Measurements from ENCODE around the gene TPBGL. TPM values are rescaled to one million over a fixed set of nuclear protein-coding genes. Genes with fewer than 3 reads are reported as not detected.

Gene TPBGL
- total RNA-seq, 2 experiments from 2014 or later = 0.20 to 0.45 TPM

GRCh38 chr11:75236062-75236461, 4.5 kb upstream of the TPBGL start:
- Mint-ChIP-seq H3K36me3 (no peaks in the 10 kb centered on the region), H3K4me1 (peaks cover 4% of the 10 kb centered on the region), H3K4me3 (no peak overlapping the region), H3K27ac (no peak overlapping the region), H3K9me3 (no peaks in the 10 kb centered on the region), H3K27me3 (peaks cover 45% of the 10 kb centered on the region)
- DNase-seq = no peak

GRCh38 chr11:75237050-75237449, 3.5 kb upstream of the TPBGL start:
- Mint-ChIP-seq H3K27ac (no peak overlapping the region), H3K4me1 (peaks cover 4% of the 10 kb centered on the region), H3K4me3 (no peak overlapping the region), H3K27me3 (peaks cover 46% of the 10 kb centered on the region), H3K9me3 (no peaks in the 10 kb centered on the region), H3K36me3 (no peaks in the 10 kb centered on the region)
- DNase-seq = no peak

- Mint-ChIP-seq H3K27me3 (peaks cover 58% of the 10 kb centered on the region), H3K4me1 (peaks cover 8% of the 10 kb centered on the region), H3K36me3 (no peaks in the 10 kb centered on the region), H3K4me3 (no peak overlapping the region), H3K9me3 (no peaks in the 10 kb centered on the region), H3K27ac (no peak overlapping the region)
- DNase-seq = no peak
Measured at GRCh38 chr11:75238595-75239440, 1.8 kb upstream of the TPBGL start.

GRCh38 chr11:75239531-75240290, 863 bp upstream of the TPBGL start:
- H3K27ac Mint-ChIP-seq = no peak overlapping the region
- peaks cover 55% of the 10 kb centered on the region for H3K27me3 Mint-ChIP-seq
- no peak for DNase-seq

GRCh38 chr11:75241036-75241905, 697 bp downstream of the TPBGL start:
- no peaks in the 10 kb centered on the region for H3K9me3 Mint-ChIP-seq
- no peaks in the 10 kb centered on the region for H3K36me3 Mint-ChIP-seq
- H3K4me3 Mint-ChIP-seq = peak overlapping the region; percentile 64
- peak; percentile 93 for DNase-seq
- H3K27ac Mint-ChIP-seq = no peak overlapping the region
- H3K27me3 Mint-ChIP-seq = peaks cover 50% of the 10 kb centered on the region
- H3K4me1 Mint-ChIP-seq = peaks cover 8% of the 10 kb centered on the region

More at GRCh38 chr11:75239531-75240290, 863 bp upstream of the TPBGL start:
- H3K4me1 Mint-ChIP-seq = peaks cover 8% of the 10 kb centered on the region
- peak overlapping the region; percentile 73 for H3K4me3 Mint-ChIP-seq
- H3K9me3 Mint-ChIP-seq = no peaks in the 10 kb centered on the region
- no peaks in the 10 kb centered on the region for H3K36me3 Mint-ChIP-seq

GRCh38 chr11:75241906-75242644, 1.5 kb downstream of the TPBGL start:
- DNase-seq = no peak

GRCh38 chr11:75242722-75243600, 2.4 kb downstream of the TPBGL start:
- no peaks in the 10 kb centered on the region for H3K9me3 Mint-ChIP-seq
- peaks cover 8% of the 10 kb centered on the region for H3K4me1 Mint-ChIP-seq
- no peak overlapping the region for H3K27ac Mint-ChIP-seq
- peak overlapping the region; percentile 76 for H3K4me3 Mint-ChIP-seq
- peaks cover 40% of the 10 kb centered on the region for H3K27me3 Mint-ChIP-seq
- H3K36me3 Mint-ChIP-seq = no peaks in the 10 kb centered on the region
- DNase-seq = no peak

More at GRCh38 chr11:75241906-75242644, 1.5 kb downstream of the TPBGL start:
- H3K27me3 Mint-ChIP-seq = peaks cover 47% of the 10 kb centered on the region
- H3K4me1 Mint-ChIP-seq = peaks cover 8% of the 10 kb centered on the region
- no peaks in the 10 kb centered on the region for H3K36me3 Mint-ChIP-seq
- no peak overlapping the region for H3K27ac Mint-ChIP-seq
- no peaks in the 10 kb centered on the region for H3K9me3 Mint-ChIP-seq
- peak overlapping the region; percentile 76 for H3K4me3 Mint-ChIP-seq

- H3K27me3 Mint-ChIP-seq = peaks cover 32% of the 10 kb centered on the region
- H3K4me1 Mint-ChIP-seq = peaks cover 8% of the 10 kb centered on the region
- H3K36me3 Mint-ChIP-seq = no peaks in the 10 kb centered on the region
- no peaks in the 10 kb centered on the region for H3K9me3 Mint-ChIP-seq
- no peak for DNase-seq
- no peak overlapping the region for H3K27ac Mint-ChIP-seq
- H3K4me3 Mint-ChIP-seq = no peak overlapping the region
Measured at GRCh38 chr11:75244052-75244814, 3.7 kb downstream of the TPBGL start.

GRCh38 chr11:75245356-75246005, 4.9 kb downstream of the TPBGL start:
- H3K27me3 Mint-ChIP-seq = peaks cover 21% of the 10 kb centered on the region
- H3K4me1 Mint-ChIP-seq = peaks cover 4% of the 10 kb centered on the region
- H3K9me3 Mint-ChIP-seq = no peaks in the 10 kb centered on the region
- H3K27ac Mint-ChIP-seq = no peak overlapping the region
- no peak for DNase-seq
- H3K4me3 Mint-ChIP-seq = no peak overlapping the region
- no peaks in the 10 kb centered on the region for H3K36me3 Mint-ChIP-seq

GRCh38 chr11:75246006-75246670, 5.6 kb downstream of the TPBGL start:
- no peak overlapping the region for H3K27ac Mint-ChIP-seq

GRCh38 chr11:75246671-75247350, 6.2 kb downstream of the TPBGL start:
- no peak overlapping the region for H3K27ac Mint-ChIP-seq
- no peaks in the 10 kb centered on the region for H3K9me3 Mint-ChIP-seq
- DNase-seq = no peak
- no peak overlapping the region for H3K4me3 Mint-ChIP-seq
- no peaks in the 10 kb centered on the region for H3K36me3 Mint-ChIP-seq
- H3K4me1 Mint-ChIP-seq = peaks cover 4% of the 10 kb centered on the region
- peaks cover 21% of the 10 kb centered on the region for H3K27me3 Mint-ChIP-seq

More at GRCh38 chr11:75246006-75246670, 5.6 kb downstream of the TPBGL start:
- Mint-ChIP-seq H3K4me3 (no peak overlapping the region), H3K9me3 (no peaks in the 10 kb centered on the region), H3K27me3 (peaks cover 21% of the 10 kb centered on the region), H3K36me3 (no peaks in the 10 kb centered on the region), H3K4me1 (peaks cover 4% of the 10 kb centered on the region)
- no peak for DNase-seq

GRCh38 chr11:75248924-75249256, 8.3 kb downstream of the TPBGL start:
- H3K27ac Mint-ChIP-seq = no peak overlapping the region
- no peak overlapping the region for H3K4me3 Mint-ChIP-seq
- DNase-seq = no peak
- no peaks in the 10 kb centered on the region for H3K36me3 Mint-ChIP-seq
- no peaks in the 10 kb centered on the region for H3K4me1 Mint-ChIP-seq
- peaks cover 3% of the 10 kb centered on the region for H3K27me3 Mint-ChIP-seq
- no peaks in the 10 kb centered on the region for H3K9me3 Mint-ChIP-seq

All from activated naive CD8-positive, alpha-beta T cell treated with anti-CD3 and anti-CD28 coated beads for 36 hours (primary cell).